CD14-positive monocyte (primary cell): ENCODE results near the gene ZDHHC9. TPM values are rescaled to one million over a fixed set of nuclear protein-coding genes. Genes with fewer than 3 reads are reported as not detected.

Experiments used
- DNase-seq, 3 donors: peaks; one replicate each; pipeline ENCODE4 v3.0.0-alpha.2; 2011 to 2022
- H2AFZ ChIP-seq: 2 replicates; pipeline ENCODE4 v1.6.0; 2012; ENCODE audit warnings: mild to moderate bottlenecking, low read depth, low read length, inconsistent platforms; ENCODE audit not compliant: insufficient read depth, poor library complexity, severe bottlenecking
- H3K27ac ChIP-seq, 2 donors: 1 replicate in 1 of 2; 2 replicates in 1 of 2; pipeline ENCODE4 v1.5.1; 2012 to 2013; ENCODE audit warnings: low read length in 2 of 2, control low read depth in 1 of 2, inconsistent platforms in 1 of 2, low read depth in 1 of 2, mild to moderate bottlenecking in 1 of 2
- H3K27me3 ChIP-seq, 2 donors: one replicate each; pipeline versions ENCODE4 v1.6.0 to v1.6.1; 2011 to 2013; ENCODE audit warnings: low read length in 2 of 2; ENCODE audit not compliant: control insufficient read depth in 2 of 2, insufficient read depth in 2 of 2
- H3K36me3 ChIP-seq, 2 donors: replicated peaks in 1 of 2; 1 replicate in 1 of 2; 2 replicates in 1 of 2; pipeline versions ENCODE4 v1.5.1 to v1.6.1; 2012 to 2013; ENCODE audit warnings: low read length in 2 of 2, control low read depth in 1 of 2, inconsistent platforms in 1 of 2, mild to moderate bottlenecking in 1 of 2; ENCODE audit not compliant: insufficient read depth in 2 of 2, control insufficient read depth in 1 of 2
- H3K4me1 ChIP-seq, 2 donors: 1 replicate in 1 of 2; 2 replicates in 1 of 2; pipeline versions ENCODE4 v1.5.1 to v1.6.1; 2012 to 2013; ENCODE audit warnings: low read length in 2 of 2, control low read depth in 1 of 2, inconsistent platforms in 1 of 2, mild to moderate bottlenecking in 1 of 2, moderate library complexity in 1 of 2; ENCODE audit not compliant: insufficient read depth in 2 of 2, control insufficient read depth in 1 of 2
- H3K4me2 ChIP-seq: replicated peaks from 2 replicates; pipeline ENCODE3; 2012; ENCODE audit warnings: low read length, moderate library complexity, mild to moderate bottlenecking; ENCODE audit not compliant: poor library complexity, severe bottlenecking; ENCODE audit errors: extremely low read depth
- H3K4me3 ChIP-seq, 3 experiments: fragments of 200-600 bp in 1 of 3; sonication (generic) in 1 of 3; replicated peaks in 1 of 3; 1 replicate in 2 of 3; 2 replicates in 1 of 3; pipeline ENCODE4 v1.5.1; 2011 to 2013; ENCODE audit warnings: low read length in 3 of 3, mild to moderate bottlenecking in 3 of 3, control low read depth in 2 of 3, low read depth in 2 of 3, inconsistent platforms in 1 of 3, moderate library complexity in 1 of 3
- H3K79me2 ChIP-seq: 2 replicates; pipeline ENCODE4 v1.6.0; 2012; ENCODE audit warnings: mild to moderate bottlenecking, control low read depth, inconsistent platforms, low read length, moderate library complexity; ENCODE audit not compliant: insufficient read depth
- H3K9ac ChIP-seq: 2 replicates; pipeline ENCODE4 v1.6.0; 2017; ENCODE audit warnings: low read length, mild to moderate bottlenecking; ENCODE audit not compliant: insufficient read depth, poor library complexity, severe bottlenecking
- H3K9me3 ChIP-seq, 2 donors: replicated peaks in 1 of 2; 1 replicate in 1 of 2; 2 replicates in 1 of 2; pipeline versions ENCODE4 v1.5.1 to v1.6.1; 2012 to 2013; ENCODE audit warnings: low read length in 2 of 2, control low read depth in 1 of 2; ENCODE audit not compliant: control insufficient read depth in 1 of 2, insufficient read depth in 1 of 2
- H4K20me1 ChIP-seq: 2 replicates; pipeline ENCODE4 v1.6.0; 2012; ENCODE audit warnings: mild to moderate bottlenecking, low read length, control low read depth, moderate library complexity; ENCODE audit not compliant: insufficient read depth
- H3K27ac Mint-ChIP-seq, 7 donors: one replicate each; pipeline ENCODE4 v1.8.0; 2020; ENCODE audit warnings: mild to moderate bottlenecking in 7 of 7, mixed read lengths in 7 of 7, moderate library complexity in 6 of 7, inconsistent platforms in 2 of 7
- H3K27me3 Mint-ChIP-seq, 3 donors: one replicate each; pipeline ENCODE4 v1.8.0; 2021 to 2022; ENCODE audit warnings: low read depth in 3 of 3, mild to moderate bottlenecking in 3 of 3, mixed read lengths in 3 of 3, moderate library complexity in 3 of 3, inconsistent platforms in 1 of 3
- H3K36me3 Mint-ChIP-seq, 2 donors: one replicate each; pipeline ENCODE4 v1.8.0; 2020; ENCODE audit warnings: mixed read lengths in 2 of 2, inconsistent platforms in 1 of 2, mild to moderate bottlenecking in 1 of 2
- H3K4me1 Mint-ChIP-seq: one replicate; pipeline ENCODE4 v1.8.0; 2020; ENCODE audit warnings: mild to moderate bottlenecking, mixed read lengths
- H3K4me3 Mint-ChIP-seq, 2 donors: one replicate each; pipeline ENCODE4 v1.8.0; 2020; ENCODE audit warnings: mild to moderate bottlenecking in 2 of 2, mixed read lengths in 2 of 2, moderate library complexity in 1 of 2
- H3K9me3 Mint-ChIP-seq, 7 donors: one replicate each; pipeline ENCODE4 v1.8.0; 2020 to 2022; ENCODE audit warnings: mixed read lengths in 7 of 7, mild to moderate bottlenecking in 6 of 7, moderate library complexity in 6 of 7, inconsistent platforms in 2 of 7
- WGBS: methylation state at CpG from one replicate; pipeline ENCODE4 v1.1.5; 2013; ENCODE audit warnings: missing lambda C conversion rate; ENCODE audit not compliant: insufficient coverage; 5-methylcytosine and 5-hydroxymethylcytosine counted together
- intact Hi-C, 2 donors: fragments of 100-400 bp; cut with micrococcal nuclease; formaldehyde crosslinking; loops; one replicate each; pipeline versions ENCODE4 v1.15.0 to v1.15.1; 2023
- polyA plus RNA-seq, 3 donors: library from polyadenylated mRNA; depleted of rRNA in 1 of 3; unstranded in 2 of 3; stranded (reverse) in 1 of 3; fragments of 300-500 nt in 2 of 3; fragments of >200 nt in 1 of 3; fragmentation: Illumina TruSeq in 2 of 3; gene quantifications; 1 replicate in 2 of 3; 2 replicates in 1 of 3; pipeline ENCODE4 v1.2.3, GENCODE V29; 2012 to 2021
- TF ChIP-seq, protein P1 (sequence below): fragments of 200-600 bp; IDR thresholded peaks from one replicate; pipeline ENCODE4 v1.8.0; 2022; ENCODE audit warnings: antibody characterized with exemption, mild to moderate bottlenecking

ZDHHC9 gene
- polyA plus RNA-seq, 3 donors, result 1.5 to 2.8 (median 2.7) TPM

DNA sequence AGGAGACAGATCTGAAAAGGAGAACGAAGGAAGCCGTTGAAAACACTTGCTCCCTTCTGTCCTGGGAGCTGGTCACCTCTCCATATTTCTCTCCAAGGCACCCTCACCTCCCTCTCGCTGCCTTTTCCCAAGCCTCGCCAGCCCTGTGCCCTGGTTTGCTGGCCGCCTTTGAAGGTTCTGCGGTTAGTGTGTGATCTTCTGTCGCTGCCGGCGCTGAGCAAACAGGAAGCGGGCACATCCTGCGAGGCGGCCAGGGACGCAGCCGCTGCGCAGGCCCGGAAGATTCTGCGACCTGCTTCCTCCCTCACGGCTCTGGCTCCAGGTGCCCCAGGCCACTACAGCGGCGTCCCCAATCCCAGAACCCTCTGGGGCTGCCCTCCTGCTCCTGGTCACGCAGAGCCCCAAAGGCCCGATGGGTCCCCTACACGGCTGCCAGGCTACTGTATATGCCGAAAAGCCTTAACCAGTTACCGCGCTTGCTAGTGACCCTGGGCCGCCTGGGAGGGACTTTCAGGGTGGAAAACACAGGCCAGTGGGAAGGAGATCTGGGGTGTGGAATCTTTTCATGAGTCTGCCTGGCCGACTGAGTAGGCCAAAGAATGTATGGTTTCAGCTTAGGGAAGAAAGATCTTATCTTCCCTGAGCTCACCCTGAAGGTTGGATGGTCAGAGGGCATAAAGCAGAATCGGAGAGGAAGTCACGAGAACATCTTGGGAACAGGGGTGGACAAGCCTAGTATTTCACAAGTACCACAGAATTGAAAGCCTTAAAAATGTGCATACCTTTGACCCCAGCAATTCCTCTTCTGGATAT lies 66.3 kb downstream of the ZDHHC9 start:
- H3K36me3 Mint-ChIP-seq, result peaks cover 8 to 20% of the 10 kb centered on the region in 2 donors
- Histone ChIP-seq H3K4me2 (peak overlapping the region; percentile 67), H3K36me3 (peaks cover 0 to 6% of the 10 kb centered on the region in 2 donors), H3K4me1 (peaks cover 73 to 77% of the 10 kb centered on the region in 2 donors), H3K4me3 (peak overlapping the region in 2 of 3 experiments; percentile 7 to 52), H3K27ac (peak overlapping the region; percentile 96 to 97), H3K79me2 (peaks cover 41% of the 10 kb centered on the region), H3K9me3 (no peaks in the 10 kb centered on the region), H3K9ac (peak overlapping the region; percentile 69), H2AFZ (no peak overlapping the region), H3K27me3 (no peaks in the 10 kb centered on the region), H4K20me1 (peaks cover 8% of the 10 kb centered on the region)
- H3K4me1 Mint-ChIP-seq, result peaks cover 61% of the 10 kb centered on the region
- WGBS, result 0% methylated on average over 19 of the region's 30 CpGs
- H3K27me3 Mint-ChIP-seq, result peaks cover 0 to 17% (median 1%) of the 10 kb centered on the region in 3 donors
- peak overlapping the region; percentile 93 to 99 (median 96) for H3K27ac Mint-ChIP-seq
- TF ChIP-seq, protein P1, sequence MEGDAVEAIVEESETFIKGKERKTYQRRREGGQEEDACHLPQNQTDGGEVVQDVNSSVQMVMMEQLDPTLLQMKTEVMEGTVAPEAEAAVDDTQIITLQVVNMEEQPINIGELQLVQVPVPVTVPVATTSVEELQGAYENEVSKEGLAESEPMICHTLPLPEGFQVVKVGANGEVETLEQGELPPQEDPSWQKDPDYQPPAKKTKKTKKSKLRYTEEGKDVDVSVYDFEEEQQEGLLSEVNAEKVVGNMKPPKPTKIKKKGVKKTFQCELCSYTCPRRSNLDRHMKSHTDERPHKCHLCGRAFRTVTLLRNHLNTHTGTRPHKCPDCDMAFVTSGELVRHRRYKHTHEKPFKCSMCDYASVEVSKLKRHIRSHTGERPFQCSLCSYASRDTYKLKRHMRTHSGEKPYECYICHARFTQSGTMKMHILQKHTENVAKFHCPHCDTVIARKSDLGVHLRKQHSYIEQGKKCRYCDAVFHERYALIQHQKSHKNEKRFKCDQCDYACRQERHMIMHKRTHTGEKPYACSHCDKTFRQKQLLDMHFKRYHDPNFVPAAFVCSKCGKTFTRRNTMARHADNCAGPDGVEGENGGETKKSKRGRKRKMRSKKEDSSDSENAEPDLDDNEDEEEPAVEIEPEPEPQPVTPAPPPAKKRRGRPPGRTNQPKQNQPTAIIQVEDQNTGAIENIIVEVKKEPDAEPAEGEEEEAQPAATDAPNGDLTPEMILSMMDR, result no peak
- intact Hi-C loops, result no loop called here
- H3K4me3 Mint-ChIP-seq, result peak overlapping the region; percentile 59 to 81
- peak; percentile 70 to 82 (median 81) for DNase-seq
- peaks cover 0 to 12% (median 2%) of the 10 kb centered on the region in 7 donors for H3K9me3 Mint-ChIP-seq

DNA sequence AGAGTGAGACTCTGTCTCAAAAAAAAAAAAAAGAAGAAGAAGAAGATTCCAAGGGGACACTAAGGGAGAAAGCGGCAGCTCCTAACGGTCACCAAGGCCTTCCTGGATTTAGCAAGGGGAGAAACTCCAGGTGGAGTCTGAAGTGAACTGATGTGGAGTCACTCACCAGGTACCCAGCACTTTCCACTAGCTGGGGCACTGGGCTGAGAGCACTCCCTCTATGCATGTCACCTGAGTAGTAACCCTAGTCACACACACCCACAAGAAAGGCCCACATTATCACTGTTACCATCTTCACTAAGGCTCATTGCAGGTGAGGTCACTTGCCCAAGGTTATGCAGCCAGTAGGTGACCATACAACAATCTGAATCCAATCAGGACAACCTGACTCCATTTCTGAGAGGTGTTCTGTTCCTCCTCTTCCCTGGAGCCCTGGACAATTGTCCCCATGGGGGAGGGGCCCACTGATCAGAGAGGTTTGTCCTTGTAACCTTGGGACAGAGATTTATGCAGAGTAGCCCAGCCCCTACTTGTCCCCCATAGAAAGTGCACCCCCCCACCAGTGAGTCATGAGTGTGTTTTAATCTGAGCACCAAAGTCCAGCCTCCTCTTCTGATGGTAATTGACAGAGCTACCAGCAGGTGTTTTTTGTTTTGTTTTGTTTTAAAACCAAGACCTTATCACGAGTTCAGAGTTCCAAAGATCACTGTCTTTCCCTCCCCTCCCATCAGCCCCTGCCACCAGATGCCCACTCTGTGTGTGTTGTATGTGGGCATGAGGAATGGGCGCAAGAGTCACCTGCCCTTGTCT lies 69.8 kb downstream of the ZDHHC9 start:
- peaks cover 8% of the 10 kb centered on the region for H3K79me2 ChIP-seq
- Mint-ChIP-seq H3K4me3 (no peak overlapping the region), H3K27ac (peak overlapping the region; percentile 97 to 100 (median 99)), H3K36me3 (no peaks in the 10 kb centered on the region), H3K9me3 (peaks cover 0 to 11% (median 0%) of the 10 kb centered on the region in 7 donors), H3K27me3 (peaks cover 0 to 10% (median 1%) of the 10 kb centered on the region in 3 donors), H3K4me1 (peaks cover 67% of the 10 kb centered on the region)
- DNase-seq, result peak in 2 of 3 donors; percentile 21 to 49
- no CpG with 5 or more reads among the region's 4 CpGs for WGBS
- H3K27ac ChIP-seq, result peak overlapping the region; percentile 95 to 98
- no peaks in the 10 kb centered on the region for H4K20me1 ChIP-seq
- no peak overlapping the region for H2AFZ ChIP-seq
- H3K9ac ChIP-seq, result peak overlapping the region; percentile 63
- intact Hi-C loops, result loop anchor here in 1 of 2 donors (2.0 kb wide), 1 partner anchor 15 kb away; no protein-coding TSS in a partner anchor
- no peaks in the 10 kb centered on the region for H3K9me3 ChIP-seq
- H3K36me3 ChIP-seq, result no peaks in the 10 kb centered on the region
- H3K4me3 ChIP-seq, result peak overlapping the region in 1 of 3 experiments; percentile 6
- TF ChIP-seq, protein P1, result peak; percentile 11
- H3K4me1 ChIP-seq, result peaks cover 79 to 84% of the 10 kb centered on the region in 2 donors
- H3K4me2 ChIP-seq, result no peak overlapping the region
- no peaks in the 10 kb centered on the region for H3K27me3 ChIP-seq
